Stimulated activated CD4-positive, alpha-beta T cell treated with anti-CD3 and anti-CD28 coated beads, Interleukin-4, amount 100 ng/mL, for 48 hours (primary cell): Measurements from ENCODE around the gene REL.
"Not testable (repeated sequence)": the region's sequence is repeated elsewhere in the genome, so short reads cannot be mapped to it uniquely, and the experiment has no call there.

Experiments
- DNase-seq, 2 donors: peaks; one replicate each; pipeline ENCODE4 v3.0.0-alpha.2; 2020; ENCODE audit warnings: low read depth in 2 of 2

The REL gene

GRCh38 chr2:60925994-60926740 is 44.8 kb downstream of the REL start:
- no peak for DNase-seq

GRCh38 chr2:60926741-60927552 is 45.6 kb downstream of the REL start:
- DNase-seq: no peak

- DNase-seq: not testable (repeated sequence)
These were observed 50.7 kb downstream of the REL start for GRCh38 chr2:60932061-60932460.

DNA sequence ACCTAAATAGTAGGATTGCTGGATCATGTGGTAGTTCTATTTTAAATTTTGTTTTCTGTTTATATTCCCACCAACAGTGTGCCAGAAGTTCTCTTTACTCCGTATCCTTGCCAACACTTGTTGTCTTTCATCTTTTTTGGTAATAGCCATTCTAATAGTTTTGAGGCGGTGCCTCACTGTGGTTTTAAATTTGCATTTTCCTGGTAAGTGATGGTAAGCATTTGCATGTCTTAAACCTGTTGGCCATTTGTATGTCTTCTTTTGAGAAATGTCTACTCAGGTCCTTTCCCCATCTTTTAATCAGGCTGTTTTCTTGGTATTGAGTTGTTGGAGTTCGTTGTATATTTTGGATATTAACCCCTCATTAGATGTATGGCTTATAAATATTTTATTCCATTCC is 51.6 kb downstream of the REL start:
- DNase-seq: no peak

GRCh38 chr2:60934165-60934722 is 52.9 kb downstream of the REL start:
- no peak for DNase-seq

GRCh38 chr2:60936757-60937156 is 55.4 kb downstream of the REL start:
- DNase-seq: no peak

GRCh38 chr2:60938301-60938700 is 56.9 kb downstream of the REL start:
- DNase-seq: no peak

DNA sequence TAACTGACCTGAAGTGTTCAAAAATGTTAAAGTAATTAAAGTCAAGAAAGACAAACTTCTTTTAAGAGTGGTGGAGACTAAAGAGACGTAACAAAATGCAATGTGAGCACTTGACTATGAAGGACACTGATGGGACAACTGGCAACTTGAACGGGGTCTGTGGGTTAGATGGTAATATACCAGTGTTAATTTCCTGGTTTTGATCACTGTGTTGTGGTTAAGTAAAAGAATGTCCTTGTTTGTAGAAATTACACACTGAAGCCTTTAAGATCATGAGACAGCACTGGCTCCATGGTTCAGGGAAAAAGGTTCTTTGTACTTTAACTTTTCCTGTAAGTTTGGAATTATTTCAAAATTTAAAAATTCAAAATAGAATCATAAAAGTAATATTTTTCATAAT is 58.2 kb downstream of the REL start:
- DNase-seq: no peak

DNA sequence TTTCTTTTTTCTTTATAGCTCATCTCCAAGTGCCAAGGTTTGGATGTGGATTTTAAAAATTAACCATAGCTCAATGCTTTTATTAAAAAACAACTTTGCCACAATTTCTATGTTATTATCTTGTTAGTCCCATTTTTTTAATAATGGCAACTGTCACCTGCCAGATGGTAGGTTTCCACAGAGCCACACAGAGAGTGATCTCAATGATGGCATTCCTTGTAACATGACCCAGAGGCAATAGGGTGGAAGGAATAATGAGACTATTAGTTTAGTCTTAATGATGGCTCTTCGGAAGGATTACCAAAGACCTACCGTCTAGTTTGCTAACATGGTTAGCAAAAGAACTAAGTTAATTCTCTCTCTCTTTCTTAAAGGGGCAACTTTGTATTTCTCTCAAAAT is 64.0 kb downstream of the REL start:
- no peak for DNase-seq

DNA sequence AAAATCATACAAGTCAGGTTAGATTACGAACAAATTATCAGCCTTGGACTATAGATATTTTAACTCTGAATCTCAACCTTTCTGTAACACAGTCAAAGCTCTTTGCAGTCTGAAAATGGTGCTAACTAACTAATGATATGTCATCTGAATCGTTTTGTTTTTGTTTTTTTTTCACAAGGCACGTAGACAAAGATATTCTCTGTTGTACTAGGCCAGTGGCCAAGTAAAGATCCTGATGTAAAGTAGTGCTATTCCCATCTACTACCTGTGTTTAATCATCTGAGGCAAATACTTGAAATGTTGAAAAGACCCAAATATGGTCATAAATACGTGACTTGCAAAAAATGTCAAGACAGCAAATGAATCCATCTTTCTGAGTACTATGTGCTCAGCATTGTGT is 65.7 kb downstream of the REL start:
- no peak for DNase-seq

DNA sequence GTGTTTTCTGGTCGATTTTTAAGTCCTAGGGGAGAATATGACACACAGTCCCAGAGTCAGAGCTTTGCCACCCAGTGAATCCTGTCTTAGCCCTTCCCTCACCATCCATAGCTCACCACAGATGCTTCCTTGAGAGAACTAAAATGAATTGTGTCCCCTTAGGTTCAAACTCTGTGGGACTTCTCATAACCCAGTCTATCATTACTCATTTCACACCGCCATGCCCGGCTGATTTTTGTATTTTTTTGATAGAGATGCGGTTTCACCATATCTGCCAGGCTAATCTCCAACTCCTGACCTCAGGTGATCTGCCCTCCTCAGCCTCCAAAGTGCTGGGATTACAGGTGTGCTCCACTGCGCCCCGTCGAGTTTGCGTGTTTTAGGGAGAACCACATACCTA is 66.8 kb downstream of the REL start:
- DNase-seq: no peak

DNA sequence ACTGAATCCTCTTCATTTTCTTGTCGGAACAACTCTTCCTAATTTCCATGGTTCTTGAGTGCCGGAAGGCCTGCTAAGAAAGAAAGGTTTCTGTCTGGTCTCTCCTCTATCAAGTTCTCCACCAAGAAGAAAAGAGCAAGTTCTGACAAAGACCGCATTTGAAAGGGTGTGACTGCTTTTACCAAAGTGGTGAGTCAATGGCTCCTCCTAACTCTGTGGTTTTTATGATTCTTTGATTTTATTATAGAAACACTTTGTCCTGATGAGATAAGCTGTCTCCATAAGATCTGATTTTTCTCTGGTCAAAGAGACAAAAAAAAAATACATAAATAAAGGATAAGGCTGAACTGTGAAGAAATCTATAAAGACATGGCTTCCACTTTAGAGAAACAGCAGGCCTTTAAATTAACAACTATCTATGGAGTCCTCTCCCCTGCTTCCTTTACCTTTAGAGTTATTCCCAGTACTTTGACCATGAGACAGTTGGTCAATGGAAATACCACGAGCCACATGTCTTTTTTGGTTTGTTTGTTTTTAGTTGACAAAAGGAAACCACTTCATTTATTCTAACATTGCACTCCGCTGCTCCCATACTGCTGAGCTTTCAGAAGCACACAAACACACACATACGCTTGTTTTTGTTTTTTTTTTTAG is 67.7 kb downstream of the REL start:
- DNase-seq: no peak

GRCh38 chr2:60954139-60954538 is 72.8 kb downstream of the REL start:
- no peak for DNase-seq

GRCh38 chr2:60957224-60957623 is 75.8 kb downstream of the REL start:
- no peak for DNase-seq

GRCh38 chr2:60957643-60958042 is 76.3 kb downstream of the REL start:
- DNase-seq: no peak

GRCh38 chr2:60958361-60958760 is 77.0 kb downstream of the REL start:
- DNase-seq: no peak

DNA sequence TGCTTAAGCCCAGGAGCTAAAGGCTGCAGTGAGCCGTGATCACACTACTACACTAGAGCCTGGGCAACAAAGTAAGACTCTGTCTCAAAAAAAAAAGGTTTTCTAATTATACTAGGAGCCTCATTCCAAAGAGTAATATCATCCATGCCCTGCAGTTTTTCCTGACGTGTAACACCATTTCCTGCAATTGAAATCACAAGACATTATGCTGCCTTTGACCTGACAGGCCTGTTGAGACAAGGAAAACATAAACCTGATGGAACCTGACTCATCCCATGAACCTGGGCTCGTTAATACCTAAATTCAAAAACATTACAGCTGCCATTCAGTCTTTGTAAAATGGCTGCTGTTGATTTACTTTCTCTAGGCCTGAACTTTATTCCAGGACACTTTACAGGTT is 77.4 kb downstream of the REL start:
- no peak for DNase-seq

- DNase-seq: no peak
These were observed 78.1 kb downstream of the REL start for GRCh38 chr2:60959501-60959900.

- DNase-seq: no peak
These were observed 79.3 kb downstream of the REL start for GRCh38 chr2:60960706-60961105.

DNA sequence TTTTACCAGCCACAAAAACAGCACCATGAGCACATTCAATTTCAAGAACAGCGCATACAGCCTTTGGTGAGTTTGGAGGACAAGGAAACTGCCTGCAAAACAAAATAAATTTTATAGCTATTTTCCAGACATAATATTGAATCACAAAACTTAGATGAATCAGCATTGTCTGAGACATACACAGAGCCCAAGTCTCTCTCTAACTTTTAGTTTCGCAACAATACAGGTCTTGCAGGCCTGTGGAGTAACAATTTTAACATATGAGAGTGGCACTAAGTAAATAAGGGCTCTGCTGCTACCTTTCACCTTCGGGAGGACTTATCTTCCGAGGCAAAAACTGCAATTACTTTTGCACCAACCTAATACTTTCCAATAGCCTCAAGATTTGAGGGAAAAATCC is 80.1 kb downstream of the REL start:
- no peak for DNase-seq

DNA sequence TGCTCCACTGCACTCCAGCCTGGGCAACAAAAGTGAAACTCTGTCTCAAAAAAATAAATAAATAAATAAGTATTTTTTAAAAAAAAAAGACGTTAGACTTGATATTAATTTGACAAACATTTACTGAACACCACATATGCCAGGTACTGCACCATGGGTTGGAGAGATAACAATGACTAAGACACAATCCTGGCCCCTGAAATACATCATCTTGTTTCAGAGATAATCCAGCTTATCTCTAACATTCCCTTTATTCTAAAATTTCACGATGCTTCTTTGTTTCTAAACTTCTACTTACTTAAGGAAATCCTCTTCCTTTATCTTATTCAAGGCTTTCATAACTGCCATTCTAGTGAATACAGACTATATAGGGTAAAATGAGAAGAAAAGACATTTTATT is 81.2 kb downstream of the REL start:
- no peak for DNase-seq

- no peak for DNase-seq
These were observed 81.8 kb downstream of the REL start for GRCh38 chr2:60963190-60963589.
